ENCODE results near the gene PGAP3.
"Not testable (repeated sequence)": the region's sequence is repeated elsewhere in the genome, so short reads cannot be mapped to it uniquely, and the experiment has no call there.

PGAP3 gene

DNA sequence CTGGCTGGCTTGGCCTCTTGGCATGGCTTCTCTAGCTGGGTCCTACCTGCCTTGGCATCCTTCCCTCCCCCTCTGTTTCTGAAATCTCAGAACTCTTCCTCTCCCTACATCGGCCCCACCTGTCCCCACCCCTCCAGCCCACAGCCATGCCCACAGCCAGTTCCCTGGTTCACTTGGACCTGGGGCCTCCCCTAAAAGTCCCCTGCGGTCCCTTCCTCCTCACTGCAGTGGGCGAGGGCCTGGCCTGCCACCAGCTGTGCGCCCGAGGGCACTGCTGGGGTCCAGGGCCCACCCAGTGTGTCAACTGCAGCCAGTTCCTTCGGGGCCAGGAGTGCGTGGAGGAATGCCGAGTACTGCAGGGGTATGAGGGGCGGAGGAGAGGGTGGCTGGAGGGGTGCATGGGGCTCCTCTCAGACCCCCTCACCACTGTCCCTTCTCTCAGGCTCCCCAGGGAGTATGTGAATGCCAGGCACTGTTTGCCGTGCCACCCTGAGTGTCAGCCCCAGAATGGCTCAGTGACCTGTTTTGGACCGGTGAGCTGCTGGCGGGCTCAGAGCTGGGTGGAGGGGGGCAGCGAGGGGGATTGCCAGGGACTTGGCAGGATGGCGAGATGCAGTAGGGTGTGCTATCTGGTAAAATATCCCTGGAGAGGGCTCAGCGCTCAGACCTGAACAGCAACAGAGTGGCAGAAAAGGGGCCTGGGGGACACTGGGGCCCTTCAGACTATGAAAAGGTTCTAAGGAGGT, 28.4 kb upstream of the PGAP3 start:
- Histone ChIP-seq H3K36me3 (no peaks in the 10 kb centered on the region), H3K27me3 (ENCODE audit: insufficient read depth, low read depth, severe bottlenecking) (no peaks in the 10 kb centered on the region), H3K4me3 (ENCODE audit: low read depth, low read length) (no peak overlapping the region), H3K27ac (no peak overlapping the region), H3K9me3 (ENCODE audit: severe bottlenecking) (no peaks in the 10 kb centered on the region)
- DNase-seq: no peak
- TF ChIP-seq, protein P1, sequence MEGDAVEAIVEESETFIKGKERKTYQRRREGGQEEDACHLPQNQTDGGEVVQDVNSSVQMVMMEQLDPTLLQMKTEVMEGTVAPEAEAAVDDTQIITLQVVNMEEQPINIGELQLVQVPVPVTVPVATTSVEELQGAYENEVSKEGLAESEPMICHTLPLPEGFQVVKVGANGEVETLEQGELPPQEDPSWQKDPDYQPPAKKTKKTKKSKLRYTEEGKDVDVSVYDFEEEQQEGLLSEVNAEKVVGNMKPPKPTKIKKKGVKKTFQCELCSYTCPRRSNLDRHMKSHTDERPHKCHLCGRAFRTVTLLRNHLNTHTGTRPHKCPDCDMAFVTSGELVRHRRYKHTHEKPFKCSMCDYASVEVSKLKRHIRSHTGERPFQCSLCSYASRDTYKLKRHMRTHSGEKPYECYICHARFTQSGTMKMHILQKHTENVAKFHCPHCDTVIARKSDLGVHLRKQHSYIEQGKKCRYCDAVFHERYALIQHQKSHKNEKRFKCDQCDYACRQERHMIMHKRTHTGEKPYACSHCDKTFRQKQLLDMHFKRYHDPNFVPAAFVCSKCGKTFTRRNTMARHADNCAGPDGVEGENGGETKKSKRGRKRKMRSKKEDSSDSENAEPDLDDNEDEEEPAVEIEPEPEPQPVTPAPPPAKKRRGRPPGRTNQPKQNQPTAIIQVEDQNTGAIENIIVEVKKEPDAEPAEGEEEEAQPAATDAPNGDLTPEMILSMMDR (IDR thresholded peaks at IDR 0.05; ENCODE audit: low read depth, low read length): no peak

DNA sequence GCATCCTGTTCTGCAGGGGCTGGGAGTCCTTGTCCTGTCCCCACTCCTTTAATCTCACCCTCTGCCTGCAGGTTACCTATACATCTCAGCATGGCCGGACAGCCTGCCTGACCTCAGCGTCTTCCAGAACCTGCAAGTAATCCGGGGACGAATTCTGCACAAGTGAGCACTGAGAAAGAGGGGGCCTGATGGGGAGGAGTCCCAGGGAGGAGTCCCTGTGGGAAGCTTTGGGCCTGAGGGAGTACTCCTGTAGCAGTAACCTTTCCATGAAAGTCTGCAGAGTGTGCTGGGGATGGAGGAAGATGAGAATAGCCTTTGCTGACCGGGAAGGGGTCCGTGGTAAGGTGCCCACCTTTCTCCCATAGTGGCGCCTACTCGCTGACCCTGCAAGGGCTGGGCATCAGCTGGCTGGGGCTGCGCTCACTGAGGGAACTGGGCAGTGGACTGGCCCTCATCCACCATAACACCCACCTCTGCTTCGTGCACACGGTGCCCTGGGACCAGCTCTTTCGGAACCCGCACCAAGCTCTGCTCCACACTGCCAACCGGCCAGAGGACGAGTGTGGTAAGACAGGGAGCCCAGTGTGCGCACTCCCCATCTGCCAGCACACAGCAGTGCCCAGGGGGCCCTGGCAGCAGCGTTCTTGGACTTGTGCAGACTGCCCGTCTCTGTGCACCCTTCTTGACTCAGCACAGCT, 27.7 kb upstream of the PGAP3 start:
- Histone ChIP-seq H3K27me3 (ENCODE audit: insufficient read depth, low read depth, severe bottlenecking) (no peaks in the 10 kb centered on the region), H3K27ac (no peak overlapping the region), H3K36me3 (no peaks in the 10 kb centered on the region), H3K9me3 (ENCODE audit: severe bottlenecking) (no peaks in the 10 kb centered on the region), H3K4me3 (ENCODE audit: low read depth, low read length) (no peak overlapping the region)
- DNase-seq: no peak
- TF ChIP-seq, protein P1 (IDR thresholded peaks at IDR 0.05; ENCODE audit: low read depth, low read length): no peak

DNA sequence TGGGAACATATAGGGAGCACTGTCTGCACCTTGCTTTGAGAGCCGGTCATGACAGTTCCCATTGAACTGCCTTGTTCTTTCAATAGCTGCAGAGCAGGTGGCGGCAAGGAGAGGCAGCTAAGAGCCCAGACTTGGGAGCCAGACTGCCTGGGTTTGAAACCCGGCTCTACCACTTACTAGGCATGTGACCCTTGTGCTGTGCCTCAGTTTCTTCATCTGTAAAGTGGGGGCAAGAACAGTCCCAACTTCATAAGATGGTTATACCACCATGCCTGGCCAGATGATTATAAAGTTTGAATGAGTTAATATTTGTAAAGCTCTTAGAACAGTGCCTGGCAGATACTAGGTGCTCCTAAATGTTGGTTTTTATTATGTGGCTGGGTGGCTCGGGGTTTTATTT, 26.4 kb upstream of the PGAP3 start:
- TF ChIP-seq, protein P1 (IDR thresholded peaks at IDR 0.05; ENCODE audit: low read depth, low read length): no peak
- DNase-seq: no peak
- Histone ChIP-seq H3K36me3 (no peaks in the 10 kb centered on the region), H3K27ac (no peak overlapping the region), H3K27me3 (ENCODE audit: insufficient read depth, low read depth, severe bottlenecking) (no peaks in the 10 kb centered on the region), H3K4me3 (ENCODE audit: low read depth, low read length) (no peak overlapping the region), H3K9me3 (ENCODE audit: severe bottlenecking) (no peaks in the 10 kb centered on the region)

DNA sequence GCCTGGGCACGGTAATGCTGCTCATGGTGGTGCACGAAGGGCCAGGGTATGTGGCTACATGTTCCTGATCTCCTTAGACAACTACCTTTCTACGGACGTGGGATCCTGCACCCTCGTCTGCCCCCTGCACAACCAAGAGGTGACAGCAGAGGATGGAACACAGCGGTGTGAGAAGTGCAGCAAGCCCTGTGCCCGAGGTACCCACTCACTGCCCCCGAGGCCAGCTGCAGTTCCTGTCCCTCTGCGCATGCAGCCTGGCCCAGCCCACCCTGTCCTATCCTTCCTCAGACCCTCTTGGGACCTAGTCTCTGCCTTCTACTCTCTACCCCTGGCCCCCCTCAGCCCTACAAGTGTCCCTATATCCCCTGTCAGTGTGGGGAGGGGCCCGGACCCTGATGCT, 24.0 kb upstream of the PGAP3 start:
- no peak overlapping the region for H3K27ac ChIP-seq
- no peak overlapping the region for H3K4me3 ChIP-seq (ENCODE audit: low read depth, low read length)
- TF ChIP-seq, protein P1 (IDR thresholded peaks at IDR 0.05; ENCODE audit: low read depth, low read length): no peak
- no peak for DNase-seq
- no peaks in the 10 kb centered on the region for H3K9me3 ChIP-seq (ENCODE audit: severe bottlenecking)
- H3K36me3 ChIP-seq: peaks cover 3% of the 10 kb centered on the region; the same call in 1 of the 2 replicates
- no peaks in the 10 kb centered on the region for H3K27me3 ChIP-seq (ENCODE audit: insufficient read depth, low read depth, severe bottlenecking)

DNA sequence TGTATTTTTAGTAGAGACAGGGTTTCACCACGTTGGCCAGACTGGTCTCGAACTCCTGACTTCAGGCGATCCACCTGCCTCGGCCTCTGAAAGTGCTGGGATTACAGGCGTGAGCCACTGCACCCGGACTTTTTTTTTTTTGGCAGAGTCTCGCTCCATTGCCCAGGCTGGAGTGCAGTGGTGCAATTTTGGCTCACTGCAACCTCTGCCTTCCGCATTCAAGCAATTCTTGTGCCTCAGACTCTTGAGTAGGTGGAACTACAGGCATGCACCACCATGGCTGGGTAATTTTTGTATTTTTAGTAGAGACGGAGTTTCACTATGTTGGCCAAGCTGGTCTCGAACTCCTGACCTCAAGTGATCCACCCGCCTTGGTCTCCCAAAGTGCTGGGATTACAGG, 23.2 kb upstream of the PGAP3 start:
- not testable (repeated sequence) for H3K36me3 ChIP-seq; H3K4me3 ChIP-seq (ENCODE audit: low read depth, low read length); H3K27me3 ChIP-seq (ENCODE audit: insufficient read depth, low read depth, severe bottlenecking); H3K27ac ChIP-seq; DNase-seq; H3K9me3 ChIP-seq (ENCODE audit: severe bottlenecking)

DNA sequence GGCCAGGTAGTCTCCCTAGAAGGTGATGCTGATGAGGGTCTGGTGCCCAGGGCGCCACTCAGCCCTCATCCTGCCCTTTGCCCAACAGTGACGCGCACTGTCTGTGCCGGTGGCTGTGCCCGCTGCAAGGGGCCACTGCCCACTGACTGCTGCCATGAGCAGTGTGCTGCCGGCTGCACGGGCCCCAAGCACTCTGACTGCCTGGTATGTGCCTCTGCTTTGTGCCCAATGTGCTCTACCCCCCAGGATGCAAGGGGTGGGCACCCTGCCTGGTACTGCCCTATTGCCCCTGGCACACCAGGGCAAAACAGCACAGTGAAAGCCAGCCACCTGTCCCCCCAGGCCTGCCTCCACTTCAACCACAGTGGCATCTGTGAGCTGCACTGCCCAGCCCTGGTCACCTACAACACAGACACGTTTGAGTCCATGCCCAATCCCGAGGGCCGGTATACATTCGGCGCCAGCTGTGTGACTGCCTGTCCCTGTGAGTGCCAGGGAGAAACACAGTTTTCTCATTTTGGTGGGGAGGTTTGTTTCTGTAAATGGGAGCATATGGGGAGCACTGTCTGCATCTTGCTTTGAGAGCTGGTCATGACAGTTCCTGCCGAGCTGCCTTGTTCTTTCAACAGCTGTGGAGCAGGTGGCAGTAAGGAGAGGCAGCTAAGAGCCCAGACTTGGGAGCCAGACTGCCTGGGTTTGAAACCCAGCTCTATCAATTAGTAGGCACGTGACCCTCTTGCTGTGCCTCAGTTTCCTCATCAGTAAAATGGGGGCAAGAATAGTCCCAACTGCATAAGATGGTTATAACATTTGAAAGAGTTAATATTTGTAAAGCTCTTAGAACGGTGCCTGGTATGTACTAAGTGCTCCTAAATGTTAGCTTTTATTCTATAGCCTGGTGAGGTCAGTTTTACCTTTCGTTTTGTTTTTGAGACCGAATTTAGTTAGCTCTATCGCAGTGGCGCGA, 22.4 kb upstream of the PGAP3 start:
- DNase-seq: no peak
- TF ChIP-seq, protein P1 (IDR thresholded peaks at IDR 0.05; ENCODE audit: low read depth, low read length): no peak
- Histone ChIP-seq H3K27ac (no peak overlapping the region), H3K4me3 (ENCODE audit: low read depth, low read length) (no peak overlapping the region), H3K27me3 (ENCODE audit: insufficient read depth, low read depth, severe bottlenecking) (no peaks in the 10 kb centered on the region), H3K36me3 (peaks cover 3% of the 10 kb centered on the region; the same call in 1 of the 2 replicates), H3K9me3 (ENCODE audit: severe bottlenecking) (no peaks in the 10 kb centered on the region)

Data from WERI-Rb-1 (cell line).